ENCODE measurements around the gene DRC7. TPM values are rescaled to one million over a fixed set of nuclear protein-coding genes. Genes with fewer than 3 reads are reported as not detected.

DRC7 gene
- total RNA-seq, 1 donor from 2014 or later: not detected

DNA sequence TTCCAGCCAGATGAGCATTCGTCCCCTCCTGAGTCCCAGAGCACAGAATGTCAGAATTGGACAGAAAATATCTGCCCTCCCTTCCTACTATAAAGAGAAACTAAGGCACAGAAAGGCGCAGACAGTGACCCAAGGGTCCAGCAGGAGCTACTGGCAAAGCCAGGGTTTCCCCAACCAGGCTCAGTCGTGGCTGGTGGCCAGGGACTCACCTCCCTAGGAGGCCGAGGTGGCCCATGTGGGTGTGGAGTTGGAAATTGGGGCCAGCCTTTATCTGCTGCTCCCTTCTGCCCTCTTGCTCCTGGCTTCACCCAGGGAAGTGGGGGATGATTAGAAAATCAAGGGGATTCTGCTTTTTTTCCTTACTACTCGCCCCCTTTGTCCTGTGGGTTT lies 1.1 kb downstream of the DRC7 start:
- H3K9me3 Mint-ChIP-seq (ENCODE audit: unreplicated experiment): no peaks in the 10 kb centered on the region
- H3K36me3 Mint-ChIP-seq (ENCODE audit: unreplicated experiment): no peaks in the 10 kb centered on the region
- H3K4me3 Mint-ChIP-seq (ENCODE audit: unreplicated experiment): no peak overlapping the region
- no peak overlapping the region for H3K27ac Mint-ChIP-seq (ENCODE audit: unreplicated experiment)
- TF ChIP-seq, protein P1, sequence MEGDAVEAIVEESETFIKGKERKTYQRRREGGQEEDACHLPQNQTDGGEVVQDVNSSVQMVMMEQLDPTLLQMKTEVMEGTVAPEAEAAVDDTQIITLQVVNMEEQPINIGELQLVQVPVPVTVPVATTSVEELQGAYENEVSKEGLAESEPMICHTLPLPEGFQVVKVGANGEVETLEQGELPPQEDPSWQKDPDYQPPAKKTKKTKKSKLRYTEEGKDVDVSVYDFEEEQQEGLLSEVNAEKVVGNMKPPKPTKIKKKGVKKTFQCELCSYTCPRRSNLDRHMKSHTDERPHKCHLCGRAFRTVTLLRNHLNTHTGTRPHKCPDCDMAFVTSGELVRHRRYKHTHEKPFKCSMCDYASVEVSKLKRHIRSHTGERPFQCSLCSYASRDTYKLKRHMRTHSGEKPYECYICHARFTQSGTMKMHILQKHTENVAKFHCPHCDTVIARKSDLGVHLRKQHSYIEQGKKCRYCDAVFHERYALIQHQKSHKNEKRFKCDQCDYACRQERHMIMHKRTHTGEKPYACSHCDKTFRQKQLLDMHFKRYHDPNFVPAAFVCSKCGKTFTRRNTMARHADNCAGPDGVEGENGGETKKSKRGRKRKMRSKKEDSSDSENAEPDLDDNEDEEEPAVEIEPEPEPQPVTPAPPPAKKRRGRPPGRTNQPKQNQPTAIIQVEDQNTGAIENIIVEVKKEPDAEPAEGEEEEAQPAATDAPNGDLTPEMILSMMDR (IDR thresholded peaks at IDR 0.05; ENCODE audit: partially characterized antibody, unreplicated experiment): no peak
- peaks cover 2% of the 10 kb centered on the region for H3K4me1 Mint-ChIP-seq (ENCODE audit: low read depth, unreplicated experiment)
- H3K27me3 Mint-ChIP-seq (ENCODE audit: unreplicated experiment): peaks cover 2% of the 10 kb centered on the region
- no peak for DNase-seq

DNA sequence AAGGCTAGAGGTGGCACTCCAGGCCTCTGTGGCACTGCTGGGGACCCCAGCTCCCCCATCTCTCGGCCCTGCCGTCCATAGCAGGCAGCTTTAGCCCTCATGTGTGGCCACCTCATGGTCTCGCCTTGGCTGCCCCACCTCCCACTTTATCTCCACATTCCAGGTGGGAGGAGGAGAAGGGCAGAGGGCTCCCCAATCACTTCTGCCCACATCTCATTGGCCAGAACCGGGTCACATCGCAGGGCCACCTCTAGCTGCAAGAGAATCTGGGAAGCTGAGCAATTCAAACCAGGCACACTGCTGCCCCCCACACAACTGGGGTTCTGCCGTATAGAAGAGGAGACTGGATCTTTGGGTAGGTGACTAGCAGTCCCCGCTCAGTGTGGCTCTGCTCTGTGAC lies 1.6 kb downstream of the DRC7 start:
- TF ChIP-seq, protein P1 (IDR thresholded peaks at IDR 0.05; ENCODE audit: partially characterized antibody, unreplicated experiment): no peak
- Mint-ChIP-seq H3K4me3 (ENCODE audit: unreplicated experiment) (no peak overlapping the region), H3K27me3 (ENCODE audit: unreplicated experiment) (peaks cover 2% of the 10 kb centered on the region), H3K36me3 (ENCODE audit: unreplicated experiment) (no peaks in the 10 kb centered on the region), H3K9me3 (ENCODE audit: unreplicated experiment) (no peaks in the 10 kb centered on the region), H3K27ac (ENCODE audit: unreplicated experiment) (no peak overlapping the region), H3K4me1 (ENCODE audit: low read depth, unreplicated experiment) (peaks cover 2% of the 10 kb centered on the region)
- DNase-seq: no peak

DNA sequence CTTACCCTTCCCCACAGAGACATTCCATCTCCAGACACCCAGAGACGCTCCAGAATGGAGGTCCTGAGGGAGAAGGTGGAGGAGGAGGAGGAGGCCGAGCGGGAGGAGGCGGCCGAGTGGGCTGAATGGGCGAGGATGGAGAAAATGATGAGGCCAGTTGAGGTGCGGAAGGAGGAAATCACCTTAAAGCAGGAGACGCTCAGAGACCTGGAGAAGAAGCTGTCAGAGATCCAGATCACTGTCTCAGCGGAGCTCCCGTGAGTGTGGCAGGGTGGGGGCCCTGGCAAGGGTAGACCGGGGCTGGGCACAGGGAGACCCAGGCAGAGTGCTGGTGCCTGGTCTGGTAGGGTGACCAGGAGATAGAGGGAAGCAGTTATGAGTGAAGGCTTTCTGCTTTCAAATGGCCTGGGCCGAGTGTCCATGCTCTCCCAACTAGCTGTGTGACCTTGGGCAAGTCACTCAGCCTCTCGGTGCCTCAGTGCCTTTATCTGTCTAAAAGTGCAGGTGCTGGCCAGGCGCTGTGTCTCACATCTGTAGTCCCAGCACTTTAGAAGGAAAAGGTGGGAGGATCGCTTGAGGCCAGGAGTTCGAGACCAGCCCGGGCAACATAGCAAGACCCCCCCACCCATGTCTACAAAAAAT lies 3.4 kb downstream of the DRC7 start:
- no peak for DNase-seq
- peaks cover 2% of the 10 kb centered on the region for H3K4me1 Mint-ChIP-seq (ENCODE audit: low read depth, unreplicated experiment)
- no peaks in the 10 kb centered on the region for H3K9me3 Mint-ChIP-seq (ENCODE audit: unreplicated experiment)
- no peak overlapping the region for H3K27ac Mint-ChIP-seq (ENCODE audit: unreplicated experiment)
- peaks cover 2% of the 10 kb centered on the region for H3K27me3 Mint-ChIP-seq (ENCODE audit: unreplicated experiment)
- TF ChIP-seq, protein P1 (IDR thresholded peaks at IDR 0.05; ENCODE audit: partially characterized antibody, unreplicated experiment): no peak
- H3K36me3 Mint-ChIP-seq (ENCODE audit: unreplicated experiment): no peaks in the 10 kb centered on the region
- H3K4me3 Mint-ChIP-seq (ENCODE audit: unreplicated experiment): no peak overlapping the region

DNA sequence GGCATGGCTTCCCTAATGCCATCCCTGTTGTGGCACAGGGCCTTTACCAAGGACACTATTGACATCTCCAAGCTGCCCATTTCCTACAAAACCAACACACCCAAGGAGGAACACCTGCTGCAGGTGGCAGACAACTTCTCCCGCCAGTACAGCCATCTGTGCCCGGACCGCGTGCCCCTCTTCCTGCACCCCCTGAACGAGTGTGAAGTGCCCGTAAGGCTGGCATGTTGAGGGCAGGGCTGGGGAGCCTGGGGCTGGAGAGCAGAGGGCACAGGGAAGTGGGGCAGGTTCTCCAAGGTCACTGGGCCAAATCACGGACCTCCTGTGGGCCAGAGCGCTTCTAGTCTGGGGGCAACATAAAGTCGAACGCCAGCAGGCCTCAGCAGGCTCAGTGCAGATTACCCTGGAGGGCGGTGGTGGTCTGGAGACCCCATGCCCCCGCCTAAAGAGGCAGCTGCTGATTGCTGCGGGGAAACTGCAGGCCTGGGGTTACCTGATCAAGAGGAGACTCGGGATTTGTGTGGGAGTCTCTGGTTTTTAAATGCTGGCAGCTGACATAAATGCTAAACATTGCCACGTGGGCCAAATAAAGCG lies 4.3 kb downstream of the DRC7 start:
- no peak overlapping the region for H3K27ac Mint-ChIP-seq (ENCODE audit: unreplicated experiment)
- H3K27me3 Mint-ChIP-seq (ENCODE audit: unreplicated experiment): peaks cover 4% of the 10 kb centered on the region
- DNase-seq: no peak

DNA sequence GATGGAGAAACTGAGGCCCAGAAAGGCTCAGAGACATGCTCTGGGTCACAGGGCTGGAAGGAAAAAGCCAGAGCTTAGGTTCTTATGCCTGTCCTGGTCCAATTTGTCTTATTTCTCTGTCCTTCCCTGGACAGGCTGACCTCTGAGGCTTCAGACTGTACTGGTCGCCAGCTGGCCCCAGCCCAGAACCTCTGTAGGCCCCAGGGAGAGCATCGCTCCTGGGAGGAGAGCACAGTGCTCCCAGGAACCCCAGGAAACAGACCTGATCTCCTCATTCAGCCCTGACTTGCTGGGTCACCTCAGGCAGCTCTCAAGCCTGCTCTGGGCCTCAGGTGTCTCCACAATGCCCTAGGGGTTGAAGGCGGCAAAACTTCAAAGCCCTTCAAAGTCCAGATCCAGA lies 4.9 kb downstream of the DRC7 start:
- Mint-ChIP-seq H3K27me3 (ENCODE audit: unreplicated experiment) (peaks cover 4% of the 10 kb centered on the region), H3K36me3 (ENCODE audit: unreplicated experiment) (no peaks in the 10 kb centered on the region)
- TF ChIP-seq, protein P1 (IDR thresholded peaks at IDR 0.05; ENCODE audit: partially characterized antibody, unreplicated experiment): no peak

More for the DNA sequence above, 4.3 kb downstream of the DRC7 start:
- TF ChIP-seq, protein P1 (IDR thresholded peaks at IDR 0.05; ENCODE audit: partially characterized antibody, unreplicated experiment): no peak
- Mint-ChIP-seq H3K4me3 (ENCODE audit: unreplicated experiment) (no peak overlapping the region), H3K36me3 (ENCODE audit: unreplicated experiment) (no peaks in the 10 kb centered on the region), H3K4me1 (ENCODE audit: low read depth, unreplicated experiment) (peaks cover 2% of the 10 kb centered on the region), H3K9me3 (ENCODE audit: unreplicated experiment) (no peaks in the 10 kb centered on the region)

More for the DNA sequence above, 4.9 kb downstream of the DRC7 start:
- no peak overlapping the region for H3K27ac Mint-ChIP-seq (ENCODE audit: unreplicated experiment)
- peaks cover 2% of the 10 kb centered on the region for H3K4me1 Mint-ChIP-seq (ENCODE audit: low read depth, unreplicated experiment)
- no peaks in the 10 kb centered on the region for H3K9me3 Mint-ChIP-seq (ENCODE audit: unreplicated experiment)
- no peak overlapping the region for H3K4me3 Mint-ChIP-seq (ENCODE audit: unreplicated experiment)
- no peak for DNase-seq

Data from glutamatergic neuron (in vitro differentiated cells).